Measurements from ENCODE around the gene UBAP2L. TPM values are rescaled to one million over a fixed set of nuclear protein-coding genes. Genes with fewer than 3 reads are reported as not detected.

Gene UBAP2L
- total and polyA plus RNA-seq, 10 of the 15 experiments (the other 5 are each of a cell fraction or from before 2014, with no cell fraction given), result 49.9 to 198 (median 152) TPM

- TF ChIP-seq RB1 (IDR thresholded peaks at IDR 0.05; ENCODE audit: borderline replicate concordance) (no peak), RAD21 (IDR thresholded peaks at IDR 0.05; ENCODE audit: insufficient read depth, low read depth, low read length) (no peak), KLF5 (IDR thresholded peaks at IDR 0.05; ENCODE audit: partially characterized antibody) (no peak), CEBPB (IDR thresholded peaks at IDR 0.05; ENCODE audit: borderline replicate concordance in 1 of 2, low read depth in 2 of 2, low read length in 2 of 2) (no peak), ZNF622 (IDR thresholded peaks at IDR 0.05) (no peak), SREBF2 (IDR thresholded peaks at IDR 0.05; ENCODE audit: low read length) (no peak), ZSCAN29 (IDR thresholded peaks at IDR 0.05) (no peak), MAX (IDR thresholded peaks at IDR 0.05; ENCODE audit: low read depth, low read length) (no peak), ESRRA (IDR thresholded peaks at IDR 0.05; ENCODE audit: low read length) (no peak), RAD51 (IDR thresholded peaks at IDR 0.05) (no peak), SIX5 (IDR thresholded peaks at IDR 0.05; ENCODE audit: low read depth, low read length, severe bottlenecking) (no peak), NR2F1 (conservative IDR thresholded peaks at IDR 0.05) (no peak), JUND (IDR thresholded peaks at IDR 0.05; ENCODE audit: low read depth, low read length) (no peak), BCL11A (IDR thresholded peaks at IDR 0.05; ENCODE audit: low read depth, low read length) (peak; percentile 81), CTCF (IDR thresholded peaks at IDR 0.05 in 2 of 3, conservative IDR thresholded peaks at IDR 0.05 in 1 of 3; ENCODE audit: control insufficient read depth in 2 of 3, extremely low read depth in 1 of 3, insufficient read depth in 1 of 3, low read depth in 3 of 3, low read length in 3 of 3) (no peak), NFYA (IDR thresholded peaks at IDR 0.05; ENCODE audit: borderline replicate concordance, low read depth, low read length) (no peak), NBN (IDR thresholded peaks at IDR 0.05) (no peak), ZNF217 (IDR thresholded peaks at IDR 0.05) (no peak), ZBTB11 (CRISPR knock-in tag; IDR thresholded peaks at IDR 0.05) (no peak), CBFB (IDR thresholded peaks at IDR 0.05; ENCODE audit: low read depth) (no peak; the same call in 1 of the 2 replicates), ATF3 (IDR thresholded peaks at IDR 0.05; ENCODE audit: borderline replicate concordance, extremely low read depth, low read depth, low read length) (no peak), SRF (IDR thresholded peaks at IDR 0.05; ENCODE audit: low read depth in 2 of 2, low read length in 2 of 2) (peak in 1 of 2 experiments; percentile 61; a peak in 1 of 4 replicates), RELB (IDR thresholded peaks at IDR 0.05; ENCODE audit: low read depth) (peak; percentile 49; the same call in 1 of the 2 replicates), RFX5 (IDR thresholded peaks at IDR 0.05; ENCODE audit: low read depth, low read length) (no peak), TCF7 (IDR thresholded peaks at IDR 0.05; ENCODE audit: borderline replicate concordance) (peak; percentile 59; the same call in 1 of the 2 replicates)
These were observed 84.0 kb downstream of the UBAP2L start (continued) for GRCh38 chr1:154304664-154305337.
